Gastrocnemius medialis (tissue), 4 donors: ENCODE measurements around the gene LMO1. TPM values are rescaled to one million over a fixed set of nuclear protein-coding genes. Genes with fewer than 3 reads are reported as not detected.

Experiments used
- ATAC-seq, 2 donors: fragments of 150-250 bp; one replicate each; pipeline ENCODE4 v1.9.1; 2016
- DNase-seq, 2 donors: peaks; one replicate each; pipeline ENCODE4 v3.0.0-alpha.2; 2019
- H3K27ac ChIP-seq, 4 donors: fragments of 200-600 bp; sonication (generic); 1 replicate in 1 of 4; 2 replicates in 3 of 4; pipeline ENCODE4 v1.5.1; 2016 to 2018; ENCODE audit warnings: mild to moderate bottlenecking in 2 of 4, moderate library complexity in 1 of 4
- H3K27me3 ChIP-seq, 3 donors: fragments of 200-600 bp; sonication (generic) in 2 of 3; 1 replicate in 1 of 3; 2 replicates in 2 of 3; pipeline versions ENCODE4 v1.5.1 to v1.6.0; 2016 to 2019; ENCODE audit warnings: mild to moderate bottlenecking in 1 of 3, moderate library complexity in 1 of 3
- H3K36me3 ChIP-seq, 2 donors: fragments of 200-600 bp; sonication (generic) in 1 of 2; one replicate each; pipeline ENCODE4 v1.5.1; 2017 to 2018
- H3K4me1 ChIP-seq, 2 donors: fragments of 200-600 bp; sonication (generic) in 1 of 2; one replicate each; pipeline ENCODE4 v1.5.1; 2016 to 2017; ENCODE audit warnings: mild to moderate bottlenecking in 2 of 2
- H3K4me3 ChIP-seq, 4 donors: fragments of 200-600 bp; sonication (generic) in 3 of 4; 1 replicate in 1 of 4; 2 replicates in 3 of 4; pipeline ENCODE4 v1.5.1; 2016 to 2019; ENCODE audit warnings: mild to moderate bottlenecking in 2 of 4
- H3K9me3 ChIP-seq, 3 donors: fragments of 200-600 bp; sonication (generic) in 2 of 3; 1 replicate in 1 of 3; 2 replicates in 2 of 3; pipeline ENCODE4 v1.5.1; 2016 to 2019
- POLR2A ChIP-seq, 2 donors: fragments of 450-650 bp; IDR thresholded peaks; one replicate each; pipeline ENCODE4 v1.6.1; 2017; ENCODE audit warnings: antibody characterized with exemption in 2 of 2, mild to moderate bottlenecking in 2 of 2, moderate library complexity in 2 of 2
- in situ Hi-C, 4 donors: fragments of 200-750 bp; cut with MboI; loops; one replicate each; pipeline versions ENCODE4 v1.15.0 to v1.8.0; 2017; ENCODE audit warnings: low sequenced_read_pairs in 4 of 4
- intact Hi-C: fragments of 100-400 bp; cut with DNase I; formaldehyde crosslinking; loops from one replicate; pipeline ENCODE4 v1.15.1; 2023; ENCODE audit warnings: low total_unique reads
- total RNA-seq, 4 donors: library from RNA; depleted of rRNA; stranded (reverse); fragments of >200 nt; gene quantifications; one replicate each; pipeline versions ENCODE4 v1.1.0 to v1.2.3, GENCODE V29; 2016
- TF ChIP-seq, protein P1 (sequence below), 5 experiments: fragments of 450-650 bp in 3 of 5; fragments of 200-600 bp in 2 of 5; sonication (generic) in 2 of 5; IDR thresholded peaks in 4 of 5; conservative IDR thresholded peaks in 1 of 5; 1 replicate in 4 of 5; 2 replicates in 1 of 5; pipeline ENCODE4 v1.5.1; 2016 to 2019; ENCODE audit warnings: antibody characterized with exemption in 5 of 5, mild to moderate bottlenecking in 3 of 5, moderate library complexity in 3 of 5

LMO1 gene
- total RNA-seq, 4 donors from 2014 or later, result 2.2 to 7.0 (median 2.5) TPM

GRCh38 chr11:8250434-8250833, 13.2 kb downstream of the LMO1 start:
- Histone ChIP-seq H3K36me3 (no peaks in the 10 kb centered on the region), H3K27ac (no peak overlapping the region), H3K4me3 (no peak overlapping the region), H3K4me1 (peaks cover 7 to 27% of the 10 kb centered on the region in 2 donors), H3K9me3 (no peaks in the 10 kb centered on the region), H3K27me3 (no peaks in the 10 kb centered on the region)
- TF ChIP-seq, protein P1, sequence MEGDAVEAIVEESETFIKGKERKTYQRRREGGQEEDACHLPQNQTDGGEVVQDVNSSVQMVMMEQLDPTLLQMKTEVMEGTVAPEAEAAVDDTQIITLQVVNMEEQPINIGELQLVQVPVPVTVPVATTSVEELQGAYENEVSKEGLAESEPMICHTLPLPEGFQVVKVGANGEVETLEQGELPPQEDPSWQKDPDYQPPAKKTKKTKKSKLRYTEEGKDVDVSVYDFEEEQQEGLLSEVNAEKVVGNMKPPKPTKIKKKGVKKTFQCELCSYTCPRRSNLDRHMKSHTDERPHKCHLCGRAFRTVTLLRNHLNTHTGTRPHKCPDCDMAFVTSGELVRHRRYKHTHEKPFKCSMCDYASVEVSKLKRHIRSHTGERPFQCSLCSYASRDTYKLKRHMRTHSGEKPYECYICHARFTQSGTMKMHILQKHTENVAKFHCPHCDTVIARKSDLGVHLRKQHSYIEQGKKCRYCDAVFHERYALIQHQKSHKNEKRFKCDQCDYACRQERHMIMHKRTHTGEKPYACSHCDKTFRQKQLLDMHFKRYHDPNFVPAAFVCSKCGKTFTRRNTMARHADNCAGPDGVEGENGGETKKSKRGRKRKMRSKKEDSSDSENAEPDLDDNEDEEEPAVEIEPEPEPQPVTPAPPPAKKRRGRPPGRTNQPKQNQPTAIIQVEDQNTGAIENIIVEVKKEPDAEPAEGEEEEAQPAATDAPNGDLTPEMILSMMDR (IDR thresholded peaks at IDR 0.05 in 4 of 5, conservative IDR thresholded peaks at IDR 0.05 in 1 of 5), result no peak
- TF ChIP-seq POLR2A (IDR thresholded peaks at IDR 0.05), result no peak
- in situ Hi-C loops, result no loop called here
- no peak for ATAC-seq
- DNase-seq, result peak in 1 of 2 donors; percentile 17
- intact Hi-C loops, result loop anchor here (10.0 kb wide), 1 partner anchor 714 kb away; the partner anchor contains the start of gene TMEM9B

DNA sequence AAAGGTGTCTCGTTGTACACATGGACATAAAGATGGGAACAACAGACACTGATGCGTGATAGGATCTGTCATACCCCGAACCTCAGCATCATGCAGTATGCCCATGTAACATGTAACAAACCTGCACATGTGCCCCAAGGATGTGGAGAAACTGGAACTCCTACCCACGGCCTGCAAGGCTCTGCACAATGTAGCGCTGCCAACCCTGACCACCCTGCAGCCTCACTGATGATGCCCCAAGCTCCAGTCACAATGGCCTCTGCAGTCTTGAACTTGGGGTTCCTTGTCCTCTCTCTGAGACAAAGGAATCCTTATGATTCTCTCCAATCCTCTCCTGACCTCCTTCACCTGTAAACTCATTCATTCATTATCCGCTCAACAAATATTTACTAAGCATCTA, 14.2 kb downstream of the LMO1 start:
- TF ChIP-seq POLR2A (IDR thresholded peaks at IDR 0.05), result no peak
- TF ChIP-seq, protein P1 (IDR thresholded peaks at IDR 0.05 in 4 of 5, conservative IDR thresholded peaks at IDR 0.05 in 1 of 5), result no peak
- Histone ChIP-seq H3K36me3 (no peaks in the 10 kb centered on the region), H3K4me1 (peaks cover 7 to 27% of the 10 kb centered on the region in 2 donors), H3K4me3 (no peak overlapping the region), H3K27ac (no peak overlapping the region), H3K9me3 (no peaks in the 10 kb centered on the region), H3K27me3 (no peaks in the 10 kb centered on the region)
- in situ Hi-C loops, result loop anchor here in 1 of 4 donors (25.0 kb wide), 1 partner anchor 713 kb away; the partner anchor contains the start of gene TMEM9B
- no peak for DNase-seq
- ATAC-seq, result no peak
- intact Hi-C loops, result no loop called here

GRCh38 chr11:8248786-8249185, 14.9 kb downstream of the LMO1 start:
- no peak overlapping the region for H3K4me3 ChIP-seq
- no peaks in the 10 kb centered on the region for H3K9me3 ChIP-seq
- TF ChIP-seq, protein P1 (IDR thresholded peaks at IDR 0.05 in 4 of 5, conservative IDR thresholded peaks at IDR 0.05 in 1 of 5), result no peak
- no peak for TF ChIP-seq POLR2A (IDR thresholded peaks at IDR 0.05)
- in situ Hi-C loops (loop anchor here in 1 of 4 donors (25.0 kb wide), 1 partner anchor 714 kb away; the partner anchor contains the start of gene TMEM9B), intact Hi-C loops (no loop called here)
- H3K27ac ChIP-seq, result no peak overlapping the region
- ATAC-seq (no peak), DNase-seq (no peak)
- H3K36me3 ChIP-seq, result no peaks in the 10 kb centered on the region
- H3K27me3 ChIP-seq, result no peaks in the 10 kb centered on the region
- peaks cover 7 to 27% of the 10 kb centered on the region in 2 donors for H3K4me1 ChIP-seq

- Histone ChIP-seq H3K27me3 (no peaks in the 10 kb centered on the region), H3K36me3 (no peaks in the 10 kb centered on the region), H3K4me1 (peaks cover 7 to 18% of the 10 kb centered on the region in 2 donors), H3K9me3 (no peaks in the 10 kb centered on the region), H3K27ac (no peak overlapping the region), H3K4me3 (no peak overlapping the region)
- intact Hi-C loops, result loop anchor here (1.0 kb wide), 2 partner anchors 16 to 63 kb away; partner anchors contain the start of gene LMO1
- in situ Hi-C loops, result loop anchor here in 1 of 4 donors (25.0 kb wide), 1 partner anchor 715 kb away; the partner anchor contains the start of gene TMEM9B
- DNase-seq (peak in 1 of 2 donors; percentile 54), ATAC-seq (peak; percentile 74 to 81)
- no peak for TF ChIP-seq POLR2A (IDR thresholded peaks at IDR 0.05)
- TF ChIP-seq, protein P1 (IDR thresholded peaks at IDR 0.05 in 4 of 5, conservative IDR thresholded peaks at IDR 0.05 in 1 of 5), result peak; percentile 50 to 83 (median 79)
These were observed 16.4 kb downstream of the LMO1 start for GRCh38 chr11:8247312-8247711.
